Lower leg skin (tissue), 3 donors: Measurements from ENCODE around the gene CTNNB1.

ENCODE experiments used
- POLR2A ChIP-seq, 2 donors: fragments of 450-650 bp; IDR thresholded peaks; one replicate each; pipeline ENCODE4 v1.6.1; 2016 to 2017; ENCODE audit warnings: antibody characterized with exemption in 2 of 2, mild to moderate bottlenecking in 1 of 2, moderate library complexity in 1 of 2
- TF ChIP-seq, protein P1 (sequence below), 3 donors: fragments of 450-650 bp; IDR thresholded peaks; one replicate each; pipeline ENCODE4 v1.5.1; 2016; ENCODE audit warnings: antibody characterized with exemption in 3 of 3, mild to moderate bottlenecking in 3 of 3, moderate library complexity in 2 of 3

GRCh38 chr3:41207355-41207754 lies 8.1 kb downstream of the CTNNB1 start:
- TF ChIP-seq POLR2A (IDR thresholded peaks at IDR 0.05): no peak
- TF ChIP-seq, protein P1, sequence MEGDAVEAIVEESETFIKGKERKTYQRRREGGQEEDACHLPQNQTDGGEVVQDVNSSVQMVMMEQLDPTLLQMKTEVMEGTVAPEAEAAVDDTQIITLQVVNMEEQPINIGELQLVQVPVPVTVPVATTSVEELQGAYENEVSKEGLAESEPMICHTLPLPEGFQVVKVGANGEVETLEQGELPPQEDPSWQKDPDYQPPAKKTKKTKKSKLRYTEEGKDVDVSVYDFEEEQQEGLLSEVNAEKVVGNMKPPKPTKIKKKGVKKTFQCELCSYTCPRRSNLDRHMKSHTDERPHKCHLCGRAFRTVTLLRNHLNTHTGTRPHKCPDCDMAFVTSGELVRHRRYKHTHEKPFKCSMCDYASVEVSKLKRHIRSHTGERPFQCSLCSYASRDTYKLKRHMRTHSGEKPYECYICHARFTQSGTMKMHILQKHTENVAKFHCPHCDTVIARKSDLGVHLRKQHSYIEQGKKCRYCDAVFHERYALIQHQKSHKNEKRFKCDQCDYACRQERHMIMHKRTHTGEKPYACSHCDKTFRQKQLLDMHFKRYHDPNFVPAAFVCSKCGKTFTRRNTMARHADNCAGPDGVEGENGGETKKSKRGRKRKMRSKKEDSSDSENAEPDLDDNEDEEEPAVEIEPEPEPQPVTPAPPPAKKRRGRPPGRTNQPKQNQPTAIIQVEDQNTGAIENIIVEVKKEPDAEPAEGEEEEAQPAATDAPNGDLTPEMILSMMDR (IDR thresholded peaks at IDR 0.05): no peak
